ENCODE data around the gene KRCC1.

DNA sequence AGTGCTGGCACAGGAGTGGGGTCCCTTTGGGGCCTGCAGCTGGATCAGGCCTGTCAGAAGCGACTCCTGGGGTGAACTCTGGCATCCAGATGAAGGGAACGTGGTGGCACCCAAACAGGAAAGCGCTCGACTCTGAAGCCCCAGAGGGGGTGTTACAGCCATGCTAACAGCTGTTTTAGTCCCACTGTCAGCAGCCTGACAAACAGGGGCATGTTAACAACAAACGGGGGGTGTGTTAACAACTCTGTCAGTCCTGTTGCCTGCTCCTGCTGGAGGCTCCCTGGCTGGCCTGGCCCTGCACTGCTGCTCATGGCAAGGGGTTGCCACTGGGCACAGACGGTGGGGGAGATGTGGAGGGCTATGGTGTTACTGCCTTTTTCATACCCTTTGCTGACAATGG, 36.7 kb downstream of the KRCC1 start:
- TF ChIP-seq POLR2AphosphoS5 (IDR thresholded peaks at IDR 0.05) = no peak
- TF ChIP-seq, protein P1, sequence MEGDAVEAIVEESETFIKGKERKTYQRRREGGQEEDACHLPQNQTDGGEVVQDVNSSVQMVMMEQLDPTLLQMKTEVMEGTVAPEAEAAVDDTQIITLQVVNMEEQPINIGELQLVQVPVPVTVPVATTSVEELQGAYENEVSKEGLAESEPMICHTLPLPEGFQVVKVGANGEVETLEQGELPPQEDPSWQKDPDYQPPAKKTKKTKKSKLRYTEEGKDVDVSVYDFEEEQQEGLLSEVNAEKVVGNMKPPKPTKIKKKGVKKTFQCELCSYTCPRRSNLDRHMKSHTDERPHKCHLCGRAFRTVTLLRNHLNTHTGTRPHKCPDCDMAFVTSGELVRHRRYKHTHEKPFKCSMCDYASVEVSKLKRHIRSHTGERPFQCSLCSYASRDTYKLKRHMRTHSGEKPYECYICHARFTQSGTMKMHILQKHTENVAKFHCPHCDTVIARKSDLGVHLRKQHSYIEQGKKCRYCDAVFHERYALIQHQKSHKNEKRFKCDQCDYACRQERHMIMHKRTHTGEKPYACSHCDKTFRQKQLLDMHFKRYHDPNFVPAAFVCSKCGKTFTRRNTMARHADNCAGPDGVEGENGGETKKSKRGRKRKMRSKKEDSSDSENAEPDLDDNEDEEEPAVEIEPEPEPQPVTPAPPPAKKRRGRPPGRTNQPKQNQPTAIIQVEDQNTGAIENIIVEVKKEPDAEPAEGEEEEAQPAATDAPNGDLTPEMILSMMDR (IDR thresholded peaks at IDR 0.05 in 8 of 11, conservative IDR thresholded peaks at IDR 0.05 in 3 of 11) = no peak
- TF ChIP-seq POLR2A (IDR thresholded peaks at IDR 0.05) = no peak
